Measurements from ENCODE around the gene SLC47A1.
A peak's percentile ranks its signal among the peaks of the same experiment; 100 is the strongest.
"Not testable (repeated sequence)": the region's sequence is repeated elsewhere in the genome, so short reads cannot be mapped to it uniquely, and the experiment has no call there.

SLC47A1 gene

DNA sequence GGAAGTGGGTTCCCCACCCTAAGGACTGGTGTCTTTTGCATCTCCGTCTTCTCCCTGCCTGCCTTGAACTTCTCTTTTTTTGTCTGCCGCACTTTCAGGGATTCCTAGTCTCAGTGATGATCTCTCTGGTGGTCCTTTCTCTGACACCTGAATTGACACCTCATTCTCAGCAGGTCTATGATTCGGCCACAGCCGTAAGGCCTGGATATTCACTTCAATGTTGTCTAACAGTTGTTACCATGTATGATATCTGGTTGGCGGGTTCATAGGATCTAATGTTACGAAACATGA lies 25.1 kb upstream of the SLC47A1 start:
- DNase-seq (ENCODE audit: low read depth) = no peak
- TF ChIP-seq, protein P1, sequence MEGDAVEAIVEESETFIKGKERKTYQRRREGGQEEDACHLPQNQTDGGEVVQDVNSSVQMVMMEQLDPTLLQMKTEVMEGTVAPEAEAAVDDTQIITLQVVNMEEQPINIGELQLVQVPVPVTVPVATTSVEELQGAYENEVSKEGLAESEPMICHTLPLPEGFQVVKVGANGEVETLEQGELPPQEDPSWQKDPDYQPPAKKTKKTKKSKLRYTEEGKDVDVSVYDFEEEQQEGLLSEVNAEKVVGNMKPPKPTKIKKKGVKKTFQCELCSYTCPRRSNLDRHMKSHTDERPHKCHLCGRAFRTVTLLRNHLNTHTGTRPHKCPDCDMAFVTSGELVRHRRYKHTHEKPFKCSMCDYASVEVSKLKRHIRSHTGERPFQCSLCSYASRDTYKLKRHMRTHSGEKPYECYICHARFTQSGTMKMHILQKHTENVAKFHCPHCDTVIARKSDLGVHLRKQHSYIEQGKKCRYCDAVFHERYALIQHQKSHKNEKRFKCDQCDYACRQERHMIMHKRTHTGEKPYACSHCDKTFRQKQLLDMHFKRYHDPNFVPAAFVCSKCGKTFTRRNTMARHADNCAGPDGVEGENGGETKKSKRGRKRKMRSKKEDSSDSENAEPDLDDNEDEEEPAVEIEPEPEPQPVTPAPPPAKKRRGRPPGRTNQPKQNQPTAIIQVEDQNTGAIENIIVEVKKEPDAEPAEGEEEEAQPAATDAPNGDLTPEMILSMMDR (conservative IDR thresholded peaks at IDR 0.05; ENCODE audit: low read depth, low read length) = no peak
- H3K4me3 ChIP-seq (ENCODE audit: low read depth, low read length) = peak overlapping the region; percentile 73

- DNase-seq (ENCODE audit: low read depth); H3K4me3 ChIP-seq (ENCODE audit: low read depth, low read length): not testable (repeated sequence)
Observed at GRCh38 chr17:19509281-19509852, 24.3 kb upstream of the SLC47A1 start.

DNA sequence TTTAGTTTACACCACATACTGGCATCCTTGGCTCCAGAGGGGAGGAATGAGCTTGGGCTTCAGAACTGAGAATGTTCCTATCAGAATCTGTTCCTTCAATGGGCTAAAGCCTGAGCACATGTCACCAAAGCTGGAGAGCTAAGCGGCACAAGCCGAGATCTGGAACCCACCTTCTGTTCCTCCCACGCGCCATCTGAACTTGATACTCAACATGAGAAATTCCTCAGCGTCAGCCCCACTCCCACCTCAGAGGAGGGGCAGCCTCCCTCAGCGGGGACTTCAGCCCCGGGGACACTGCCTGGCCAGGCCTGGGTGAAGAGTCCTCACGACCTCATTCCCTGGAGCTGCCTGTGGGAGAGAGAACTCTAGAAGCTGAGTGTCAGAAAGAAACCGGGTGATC lies 22.8 kb upstream of the SLC47A1 start:
- DNase-seq (ENCODE audit: low read depth) = no peak
- no peak overlapping the region for H3K4me3 ChIP-seq (ENCODE audit: low read depth, low read length)
- TF ChIP-seq, protein P1 (conservative IDR thresholded peaks at IDR 0.05; ENCODE audit: low read depth, low read length) = no peak

DNA sequence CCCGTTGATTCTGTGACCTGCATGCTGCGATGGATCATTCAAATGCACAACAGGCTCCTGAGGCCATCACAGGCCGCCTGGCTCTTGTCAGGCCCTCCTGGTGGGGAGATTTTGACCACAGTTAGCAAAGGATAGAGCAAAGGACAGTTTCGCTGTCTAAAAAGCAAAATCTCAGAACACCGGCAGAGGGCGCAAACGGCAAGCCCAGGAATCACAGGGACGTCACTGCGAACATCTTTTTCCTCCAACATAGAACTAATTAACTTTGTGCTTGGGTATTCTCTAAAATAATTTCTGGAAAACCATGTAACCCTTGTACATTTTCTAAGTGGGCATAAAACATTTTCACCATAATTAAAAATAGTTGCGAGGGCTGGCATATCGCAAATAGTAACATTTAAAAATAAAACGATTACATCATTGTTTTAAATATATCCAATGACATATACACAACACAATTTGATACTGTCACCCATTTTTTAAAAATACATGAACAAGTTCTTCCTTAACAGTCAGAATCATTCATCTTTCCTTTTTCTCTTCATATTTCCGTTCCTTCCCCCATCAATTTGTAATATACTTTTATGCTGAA lies 19.7 kb upstream of the SLC47A1 start:
- no peak overlapping the region for H3K4me3 ChIP-seq (ENCODE audit: low read depth, low read length)
- TF ChIP-seq, protein P1 (conservative IDR thresholded peaks at IDR 0.05; ENCODE audit: low read depth, low read length) = peak; percentile 94
- DNase-seq (ENCODE audit: low read depth) = peak; percentile 78

GRCh38 chr17:19517699-19518098 lies 16.0 kb upstream of the SLC47A1 start:
- TF ChIP-seq, protein P1 (conservative IDR thresholded peaks at IDR 0.05; ENCODE audit: low read depth, low read length) = no peak
- DNase-seq (ENCODE audit: low read depth) = no peak
- no peak overlapping the region for H3K4me3 ChIP-seq (ENCODE audit: low read depth, low read length)

DNA sequence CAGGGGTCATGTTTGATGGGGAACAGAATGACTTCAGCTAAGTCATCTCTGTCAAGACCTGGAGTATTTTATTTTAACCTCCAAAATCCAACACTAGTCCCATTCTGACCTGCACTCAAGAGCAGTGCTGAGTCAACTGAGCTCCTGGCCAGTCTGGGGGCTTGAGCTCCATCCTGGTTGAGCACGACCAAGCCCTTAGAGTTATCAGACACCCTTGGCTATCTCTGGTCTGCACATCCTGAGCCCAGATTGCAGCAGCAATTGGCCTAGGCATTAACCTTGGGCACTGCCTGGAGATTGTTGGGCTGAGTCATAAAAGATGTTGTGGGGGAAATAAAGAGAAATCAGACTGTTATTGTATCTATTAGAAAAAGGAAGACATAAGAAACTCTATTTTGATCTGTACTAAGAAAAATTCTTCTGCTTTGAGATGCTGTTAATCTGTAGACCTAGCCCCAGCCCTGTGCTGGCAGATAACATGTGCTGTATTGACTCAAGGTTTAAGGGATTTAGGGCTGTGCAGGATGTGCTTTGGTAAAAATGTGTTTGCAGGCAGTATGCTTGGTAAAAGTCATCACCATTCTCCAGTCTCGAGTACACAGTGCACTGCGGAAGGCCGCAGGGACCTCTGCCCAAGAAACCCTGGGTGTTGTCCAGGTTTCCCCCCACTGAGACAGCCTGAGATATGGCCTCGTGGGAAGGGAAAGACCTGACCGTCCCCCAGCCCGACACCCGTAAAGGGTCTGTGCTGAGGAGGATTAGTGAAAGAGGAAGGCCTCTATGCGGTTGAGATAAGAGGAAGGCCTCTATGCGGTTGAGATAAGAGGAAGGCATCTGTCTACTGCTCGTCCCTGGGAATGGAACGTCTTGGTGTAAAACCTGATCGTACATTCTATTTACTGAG lies 14.0 kb upstream of the SLC47A1 start:
- not testable (repeated sequence) for H3K4me3 ChIP-seq (ENCODE audit: low read depth, low read length); DNase-seq (ENCODE audit: low read depth)

- H3K4me3 ChIP-seq (ENCODE audit: low read depth, low read length) = no peak overlapping the region
- TF ChIP-seq, protein P1 (conservative IDR thresholded peaks at IDR 0.05; ENCODE audit: low read depth, low read length) = no peak
- DNase-seq (ENCODE audit: low read depth) = no peak
Observed at GRCh38 chr17:19520641-19521040, 13.0 kb upstream of the SLC47A1 start.

GRCh38 chr17:19523690-19524089 lies 10.0 kb upstream of the SLC47A1 start:
- H3K4me3 ChIP-seq (ENCODE audit: low read depth, low read length) = no peak overlapping the region
- TF ChIP-seq, protein P1 (conservative IDR thresholded peaks at IDR 0.05; ENCODE audit: low read depth, low read length) = no peak
- DNase-seq (ENCODE audit: low read depth) = no peak

DNA sequence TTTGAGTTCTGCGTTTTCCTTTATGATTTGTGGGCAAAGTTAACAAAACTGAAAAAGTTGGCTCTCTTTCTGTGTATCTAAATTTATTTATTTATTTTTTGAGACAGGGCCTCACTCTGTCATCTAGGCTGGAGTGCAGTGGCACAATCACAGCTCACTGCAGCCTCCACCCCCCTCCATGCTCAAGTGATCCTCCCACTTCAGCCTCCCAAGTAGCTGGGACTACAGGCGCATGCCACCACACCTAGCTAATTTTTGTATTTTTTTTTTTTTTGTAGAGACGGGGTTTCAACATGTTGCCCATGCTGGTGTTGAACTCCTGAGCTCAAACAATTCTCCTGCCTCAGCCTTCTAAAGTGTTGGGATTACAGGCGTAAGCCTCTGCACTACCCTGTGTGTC lies 6.7 kb upstream of the SLC47A1 start:
- DNase-seq (ENCODE audit: low read depth) = not testable (repeated sequence)

More for the DNA sequence above, 6.7 kb upstream of the SLC47A1 start:
- H3K4me3 ChIP-seq (ENCODE audit: low read depth, low read length) = not testable (repeated sequence)

Measured in choroid plexus epithelial cell (primary cell).